GM21737 (cell line): ENCODE measurements around the gene MDN1.

Experiments
- ATAC-seq: cut with Tn5 transposase; IDR thresholded peaks from one replicate; pipeline ENCODE4 v1.9.1; 2021; ENCODE audit warnings: mild to moderate bottlenecking, moderate library complexity; ENCODE audit not compliant: unreplicated experiment

Gene MDN1

DNA sequence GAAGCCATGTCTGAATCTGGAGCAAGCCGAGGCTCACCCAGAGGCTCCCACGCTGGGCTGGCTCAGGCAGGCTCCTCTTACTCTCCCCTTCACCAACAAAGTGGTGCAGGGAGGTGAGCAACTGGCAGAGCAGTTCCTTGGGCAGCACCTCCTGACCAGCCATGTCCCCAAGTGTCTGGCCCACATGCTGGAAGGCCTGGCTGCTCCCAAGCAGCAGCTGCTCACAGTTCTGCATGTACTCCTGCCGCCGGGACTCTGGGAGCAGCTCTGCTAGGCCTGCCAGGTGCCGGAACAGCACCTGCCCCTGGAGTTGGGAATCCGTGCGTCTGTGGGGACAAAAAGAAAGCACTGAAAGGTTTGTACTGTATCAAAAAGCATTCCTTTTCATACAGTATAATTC lies 123.9 kb downstream of the MDN1 start:
- no peak for ATAC-seq

DNA sequence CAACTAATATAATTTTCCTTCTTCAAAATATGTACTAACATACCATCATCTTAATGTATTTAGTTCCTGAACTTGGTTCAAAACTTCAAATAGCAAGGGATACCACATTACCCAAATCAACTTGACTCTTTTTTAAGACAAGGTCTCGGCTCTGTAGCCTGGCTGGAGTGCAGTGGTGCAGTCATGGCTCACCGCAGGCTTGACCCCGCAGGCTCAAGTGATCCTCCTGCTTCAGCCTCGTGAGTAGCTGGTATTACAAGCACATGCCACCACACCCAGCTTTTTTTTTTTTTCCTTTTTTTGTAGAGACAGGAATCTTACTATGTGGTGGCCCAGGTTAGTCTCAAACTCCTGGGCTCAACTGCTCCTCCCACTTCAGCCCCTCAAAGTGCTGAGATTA lies 125.2 kb downstream of the MDN1 start:
- ATAC-seq: no peak

DNA sequence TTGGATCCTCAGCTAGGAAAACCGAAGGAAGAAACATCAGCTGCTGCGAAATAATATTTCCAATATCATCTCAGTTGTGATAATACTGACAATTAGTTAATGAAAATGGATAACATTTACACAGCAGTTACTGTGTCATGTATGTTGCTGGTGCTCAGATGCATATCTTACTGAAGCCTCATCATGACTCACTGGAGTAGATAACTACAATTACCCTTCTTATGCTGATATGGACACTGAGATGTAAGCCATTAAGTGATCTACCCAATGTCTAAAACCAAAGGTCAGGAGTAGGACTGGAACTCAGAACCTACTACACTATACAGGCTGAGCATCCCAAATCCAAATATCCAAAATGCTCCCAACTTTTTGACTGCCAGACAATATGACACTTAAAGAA lies 126.4 kb downstream of the MDN1 start:
- no peak for ATAC-seq

DNA sequence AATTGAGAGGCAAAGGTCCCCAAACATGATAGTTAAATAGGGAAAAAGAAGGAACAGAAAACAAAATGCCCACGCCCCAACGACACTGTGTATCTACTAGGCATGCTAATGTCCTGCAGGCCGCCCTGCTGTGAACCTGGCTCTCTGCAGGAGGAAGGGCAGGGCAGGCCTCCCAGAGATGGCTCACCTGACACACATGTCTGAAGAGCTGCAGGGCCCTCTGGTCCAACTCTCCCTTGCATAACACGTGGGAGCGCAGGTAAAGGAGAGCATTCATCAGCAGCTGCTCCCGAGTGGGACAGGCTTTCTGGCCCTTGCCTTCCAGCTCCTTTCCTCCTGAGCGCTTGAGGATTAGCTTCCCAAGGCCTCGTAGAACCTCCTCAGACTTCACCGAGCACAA lies 127.3 kb downstream of the MDN1 start:
- no peak for ATAC-seq

DNA sequence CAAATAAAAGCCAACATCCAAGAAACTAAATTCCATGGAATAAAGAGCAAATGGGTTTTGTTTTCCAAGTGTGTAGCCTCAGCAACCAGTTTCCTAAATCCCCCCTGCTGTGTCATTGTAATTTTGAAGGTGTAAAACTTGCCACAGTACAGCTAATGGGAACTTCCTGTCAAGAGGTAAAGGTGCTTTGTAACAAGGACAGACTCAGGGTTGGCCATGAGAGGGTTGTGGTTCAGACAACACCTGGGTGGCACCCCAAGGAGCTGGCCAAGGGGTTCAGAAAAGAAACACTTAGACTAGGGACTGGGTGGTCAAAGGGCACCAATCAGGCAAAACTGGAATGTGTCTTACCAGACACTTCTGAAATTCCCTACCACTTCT lies 128.7 kb downstream of the MDN1 start:
- ATAC-seq: no peak

DNA sequence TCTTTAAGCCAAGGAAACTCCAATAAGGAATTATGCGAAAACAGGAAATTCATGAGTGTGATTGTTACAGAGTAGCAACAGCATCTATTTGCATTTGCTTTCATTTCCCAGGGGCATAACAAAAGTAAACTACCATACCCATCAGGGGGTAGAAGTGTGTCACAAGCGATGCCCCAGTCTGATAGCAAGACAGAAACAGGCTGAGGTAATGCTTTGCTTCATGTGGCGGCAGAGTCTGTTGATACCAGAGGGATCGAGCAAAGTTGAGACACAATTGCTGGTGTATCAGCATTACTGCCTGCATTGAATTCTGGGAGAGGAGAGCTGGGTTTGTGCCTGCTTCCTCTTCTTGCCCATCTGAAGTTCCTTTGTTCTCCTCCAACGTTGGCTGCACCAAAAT lies 129.9 kb downstream of the MDN1 start:
- ATAC-seq: no peak

DNA sequence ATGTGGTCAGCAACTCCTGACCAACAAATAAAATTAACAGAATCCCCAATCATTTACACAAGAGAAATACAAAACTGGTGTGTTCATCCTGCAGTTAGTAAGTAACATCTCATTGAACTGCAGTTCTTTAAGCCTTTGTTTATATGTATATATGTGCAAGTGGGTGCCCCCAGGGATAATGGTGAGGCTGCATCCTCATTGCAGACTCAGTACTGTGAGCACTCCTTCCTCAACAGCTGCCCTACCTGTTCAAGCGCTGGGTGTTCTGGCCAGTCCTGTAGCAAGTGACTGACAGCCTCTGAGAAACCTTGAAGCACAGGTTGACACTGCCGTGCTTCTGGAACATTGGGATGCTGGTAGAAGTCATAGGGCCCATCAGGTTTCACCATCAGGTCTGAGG lies 131.3 kb downstream of the MDN1 start:
- no peak for ATAC-seq

DNA sequence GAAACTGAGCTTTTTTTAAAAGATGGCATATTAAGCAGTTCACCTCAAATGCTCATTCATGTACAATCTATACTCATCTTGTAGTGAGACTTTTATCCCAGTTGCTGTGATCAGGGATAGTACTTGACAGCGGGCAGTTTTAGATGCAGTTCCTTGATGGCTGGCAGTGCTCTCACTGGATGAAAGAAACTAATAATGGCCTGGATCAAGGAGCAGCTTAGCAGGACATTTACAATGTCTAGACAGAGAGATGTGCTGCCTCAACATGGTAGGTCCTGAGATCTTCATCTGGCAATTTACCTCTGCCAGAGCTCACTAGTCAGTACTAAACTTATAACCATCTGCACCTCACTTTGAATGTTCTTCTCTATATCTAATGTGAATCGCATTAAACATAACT lies 134.3 kb downstream of the MDN1 start:
- ATAC-seq: no peak

DNA sequence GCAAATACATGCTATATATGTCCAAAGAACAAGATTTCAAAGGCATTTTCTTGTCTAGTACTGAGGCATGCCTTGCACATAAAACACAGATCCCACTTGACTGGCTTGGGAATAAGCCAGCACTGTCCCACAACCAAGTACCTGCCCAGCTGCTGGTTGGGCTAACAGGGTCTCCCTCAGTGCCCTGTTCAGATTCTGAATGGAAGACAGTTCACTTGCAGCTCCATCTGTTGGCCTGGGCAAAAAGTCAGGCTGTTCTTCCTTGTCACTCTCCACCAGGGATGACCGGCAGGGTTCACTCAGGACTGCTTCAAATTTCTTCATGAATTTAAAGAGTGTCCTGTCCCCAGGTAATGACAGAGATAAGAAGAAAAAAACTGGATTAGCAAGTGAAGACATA lies 136.6 kb downstream of the MDN1 start:
- ATAC-seq: no peak

DNA sequence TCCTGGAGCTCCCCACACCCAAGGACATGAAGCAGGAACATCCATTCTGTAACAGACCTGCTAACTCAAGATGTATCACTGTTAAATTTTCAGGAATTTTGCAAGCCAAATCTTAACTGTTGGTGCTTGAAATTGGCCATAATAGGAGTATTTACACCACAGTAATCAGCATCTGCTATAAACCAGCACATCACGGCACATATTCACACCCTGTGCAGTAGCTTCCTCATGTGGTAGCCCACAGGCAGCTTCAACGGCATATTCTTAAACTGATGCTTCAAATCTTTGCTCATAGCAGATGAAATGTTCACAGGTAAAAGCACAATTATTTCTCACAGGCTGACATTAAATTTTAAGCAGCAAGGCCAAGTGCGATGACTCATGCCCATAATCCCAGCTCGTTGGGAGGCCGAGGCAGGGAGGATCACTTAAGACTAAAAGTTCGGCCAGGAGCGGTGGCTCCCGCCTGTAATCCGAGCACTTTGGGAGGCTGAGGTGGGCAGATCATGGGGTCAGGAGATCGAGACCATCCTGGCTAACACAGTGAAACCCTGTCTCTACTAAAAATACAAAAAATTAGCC lies 137.5 kb downstream of the MDN1 start:
- no peak for ATAC-seq

DNA sequence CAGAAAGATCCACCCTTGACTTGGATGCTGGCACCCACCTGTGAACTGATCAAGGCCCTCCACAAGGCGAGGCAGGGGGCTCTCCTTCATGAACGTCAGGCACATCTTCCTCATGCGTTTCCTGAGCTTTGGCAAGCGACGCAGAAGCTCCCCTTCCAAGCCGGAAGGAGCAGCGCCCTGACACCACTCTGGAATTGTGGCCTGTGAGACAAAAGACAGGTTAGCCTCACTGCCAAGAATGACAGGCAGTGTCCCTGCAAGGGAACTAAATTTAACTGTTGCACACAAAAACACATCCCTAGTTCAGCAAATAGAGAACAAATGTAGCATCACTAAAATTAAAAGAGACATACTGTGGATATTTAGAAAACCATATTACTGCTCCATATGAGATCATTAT lies 139.0 kb downstream of the MDN1 start:
- no peak for ATAC-seq

DNA sequence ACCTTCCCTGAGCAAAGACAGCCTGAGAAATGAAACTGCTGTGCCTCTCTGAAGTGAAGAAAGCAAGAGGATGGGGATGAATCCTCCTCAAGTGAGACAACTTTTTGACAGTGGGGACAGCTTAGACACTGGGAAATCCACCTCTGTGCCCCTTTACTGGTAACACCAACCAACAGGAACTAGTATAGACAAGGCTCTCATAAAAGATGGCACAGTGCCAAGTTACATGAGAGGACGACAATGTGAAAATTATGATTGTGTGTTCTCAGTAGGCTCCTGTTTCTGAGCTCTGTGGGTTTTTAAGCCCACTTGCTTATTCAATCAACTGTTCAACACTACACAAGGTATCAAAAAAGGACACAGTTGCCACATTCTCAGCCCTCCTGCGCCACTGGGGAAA lies 139.4 kb downstream of the MDN1 start:
- no peak for ATAC-seq

DNA sequence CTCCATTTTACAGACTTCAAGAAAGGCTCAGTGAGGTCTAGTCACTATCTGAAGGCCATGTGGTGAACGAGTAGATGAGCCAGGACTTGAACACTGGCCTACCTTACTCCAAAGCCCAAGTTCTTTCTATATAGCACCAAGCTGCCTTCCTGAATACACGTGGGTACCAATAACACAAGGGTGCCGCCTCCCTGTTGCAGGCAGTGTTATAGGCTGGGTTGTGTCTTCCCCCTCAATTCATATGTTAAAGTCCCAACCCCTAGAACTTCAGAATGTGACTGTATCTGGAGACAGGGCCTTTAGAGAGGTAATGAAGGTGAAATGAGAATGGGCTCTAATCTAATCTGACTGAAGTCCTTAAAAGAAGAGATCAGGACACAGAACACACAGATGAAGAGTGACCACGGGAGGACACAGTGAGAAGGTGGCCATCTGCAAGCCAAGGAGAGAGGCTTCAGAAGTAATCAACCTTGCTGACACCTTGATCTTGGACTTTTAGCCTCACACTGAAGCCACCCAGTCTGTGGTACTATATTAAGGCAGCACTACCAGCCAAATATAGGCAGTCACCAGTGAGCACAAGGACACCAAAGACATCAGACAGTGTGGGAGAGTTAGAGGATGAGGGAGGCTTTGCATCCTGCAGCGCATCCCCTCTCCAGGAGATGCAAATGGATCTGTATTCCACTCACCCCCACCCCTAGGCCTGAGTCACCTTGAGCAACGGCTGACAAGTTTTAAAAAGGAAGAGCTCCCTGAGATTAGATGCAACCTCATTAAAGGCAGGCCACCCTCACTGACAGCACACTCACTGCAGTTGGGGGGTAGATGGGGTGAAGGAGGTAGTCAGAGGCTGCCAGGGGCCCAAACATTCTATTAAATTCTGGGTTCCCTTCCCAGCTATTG lies 140.1 kb downstream of the MDN1 start:
- no peak for ATAC-seq

DNA sequence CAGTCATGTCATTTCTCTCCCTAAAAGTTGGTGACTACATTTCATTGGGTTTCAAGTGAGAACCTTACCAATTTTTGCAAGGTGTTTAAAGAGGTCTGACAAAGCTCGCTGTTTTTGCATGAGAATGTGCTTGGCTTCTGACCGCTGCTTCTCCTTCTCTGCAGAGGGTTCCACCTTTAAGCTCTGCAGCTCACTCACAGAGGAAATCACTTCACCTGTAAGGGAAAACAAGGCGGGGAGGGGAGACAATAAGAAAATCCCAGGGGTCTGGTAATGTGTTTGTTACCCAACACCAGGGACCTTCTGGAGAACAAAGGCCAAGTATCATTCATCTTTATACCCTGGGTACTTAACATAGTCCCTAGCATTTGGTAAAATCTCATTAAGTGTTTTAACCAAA lies 141.1 kb downstream of the MDN1 start:
- ATAC-seq: no peak

DNA sequence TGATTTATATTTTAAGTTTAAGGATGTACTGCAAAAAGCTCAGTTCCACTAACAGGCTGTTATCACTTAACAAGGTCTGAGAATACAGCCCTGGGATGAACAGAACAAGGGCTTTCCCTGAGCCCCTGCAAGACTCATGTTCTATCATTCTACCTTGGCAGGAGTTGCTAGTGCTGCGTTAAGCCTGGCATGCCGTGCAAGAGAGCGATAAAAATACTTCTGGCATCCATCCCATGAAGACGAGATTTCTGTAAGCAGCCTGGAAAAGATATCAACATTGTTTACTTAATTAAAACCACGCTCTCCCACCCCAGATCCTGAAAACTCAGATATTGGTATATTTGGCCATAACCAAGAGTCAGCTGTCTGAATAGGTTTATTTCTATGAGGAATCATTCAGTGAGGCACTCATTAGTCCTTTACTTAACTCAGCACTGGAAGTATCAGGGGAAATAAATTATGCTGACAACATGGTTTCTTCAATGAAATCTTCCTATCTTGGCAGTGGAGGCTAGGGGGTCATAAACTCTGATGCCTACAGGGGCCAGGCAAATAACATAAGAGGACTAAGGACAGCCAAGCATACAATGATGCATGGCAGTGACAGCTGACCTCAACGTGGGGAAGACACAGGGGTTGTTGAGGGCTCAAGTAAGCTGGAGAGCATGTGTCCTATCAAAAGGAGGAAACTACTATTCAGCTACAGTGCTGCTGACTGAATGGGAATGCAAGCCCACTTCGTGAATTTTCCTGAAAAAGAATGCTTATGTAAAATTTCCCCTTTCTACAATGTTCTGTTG lies 143.4 kb downstream of the MDN1 start:
- ATAC-seq: no peak

DNA sequence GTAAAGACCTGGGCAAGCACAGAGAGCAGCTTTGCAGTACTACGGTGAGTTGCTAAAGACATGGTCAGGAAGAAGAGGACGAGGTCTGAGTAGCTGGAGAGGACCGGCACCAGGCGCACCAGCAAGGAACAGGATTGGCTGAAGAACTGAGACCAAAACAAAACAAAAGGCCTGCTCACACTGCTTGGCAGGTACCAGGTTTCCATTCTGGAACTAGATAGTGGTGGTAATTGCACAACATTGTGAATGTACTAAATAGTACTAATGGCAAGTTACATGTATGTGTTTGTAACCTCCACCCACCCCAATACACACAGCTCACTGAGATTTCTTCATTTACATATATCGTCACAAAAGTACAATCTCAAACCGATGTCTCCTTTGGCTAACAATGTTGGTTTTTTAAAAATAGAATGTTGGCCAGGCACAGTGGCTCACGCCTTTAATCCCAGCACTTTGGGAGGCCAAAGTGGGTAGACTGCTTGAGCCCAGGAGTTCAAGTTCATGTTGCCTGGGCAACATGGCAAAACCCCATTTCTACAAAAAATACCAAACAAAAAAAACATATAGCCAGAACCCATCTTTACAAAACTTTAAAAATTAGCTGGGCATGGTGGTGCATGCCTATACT lies 148.5 kb downstream of the MDN1 start:
- no peak for ATAC-seq

DNA sequence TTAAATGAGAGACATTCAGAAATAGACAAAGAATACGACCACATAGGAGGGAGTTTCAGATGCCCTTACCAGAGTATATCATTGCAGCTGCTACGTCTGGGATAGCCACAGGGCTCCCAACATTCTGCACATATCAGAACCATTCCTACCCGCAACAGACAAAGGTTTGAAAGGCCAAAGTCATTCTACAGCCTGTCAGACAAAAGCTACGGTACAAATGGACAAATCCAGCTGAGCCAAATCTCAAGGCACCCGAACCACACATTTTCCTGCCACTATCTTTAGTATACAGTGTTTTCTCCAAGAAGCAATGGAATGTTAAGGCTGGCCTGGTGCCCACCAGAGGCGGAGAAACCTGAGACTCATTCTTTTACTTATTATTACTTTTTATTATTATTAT lies 150.6 kb downstream of the MDN1 start:
- ATAC-seq: no peak

DNA sequence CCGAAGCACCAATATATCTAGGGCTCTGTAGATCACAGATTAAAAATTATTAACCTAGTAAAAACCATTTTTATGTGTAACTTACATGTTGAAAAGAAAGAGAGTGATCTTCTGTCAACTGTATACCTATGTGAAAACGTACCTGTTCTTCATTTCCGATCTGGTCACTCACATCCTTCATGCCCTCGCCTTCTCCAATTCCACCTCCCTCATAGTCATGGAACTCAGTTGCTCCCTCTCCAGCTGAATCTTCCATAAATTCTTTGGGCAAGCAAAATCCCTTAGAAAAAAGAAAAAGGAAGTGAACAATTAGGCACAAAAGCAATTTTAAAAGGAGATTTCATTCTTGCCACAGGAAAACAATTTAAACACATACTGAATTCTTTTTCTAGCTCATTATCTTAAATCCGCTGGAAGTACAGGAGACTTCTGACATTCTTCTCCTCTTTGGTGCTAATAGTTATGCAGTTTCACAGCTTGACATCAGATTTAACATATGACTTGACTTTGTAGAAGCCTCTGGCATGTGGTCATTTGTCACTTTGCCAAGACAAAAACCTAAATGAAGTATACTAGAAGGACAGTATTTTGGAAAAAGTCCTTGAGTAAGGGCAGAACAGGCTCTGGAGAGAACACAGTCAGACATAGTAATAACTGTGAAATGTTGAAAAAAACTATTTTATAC lies 151.6 kb downstream of the MDN1 start:
- no peak for ATAC-seq

DNA sequence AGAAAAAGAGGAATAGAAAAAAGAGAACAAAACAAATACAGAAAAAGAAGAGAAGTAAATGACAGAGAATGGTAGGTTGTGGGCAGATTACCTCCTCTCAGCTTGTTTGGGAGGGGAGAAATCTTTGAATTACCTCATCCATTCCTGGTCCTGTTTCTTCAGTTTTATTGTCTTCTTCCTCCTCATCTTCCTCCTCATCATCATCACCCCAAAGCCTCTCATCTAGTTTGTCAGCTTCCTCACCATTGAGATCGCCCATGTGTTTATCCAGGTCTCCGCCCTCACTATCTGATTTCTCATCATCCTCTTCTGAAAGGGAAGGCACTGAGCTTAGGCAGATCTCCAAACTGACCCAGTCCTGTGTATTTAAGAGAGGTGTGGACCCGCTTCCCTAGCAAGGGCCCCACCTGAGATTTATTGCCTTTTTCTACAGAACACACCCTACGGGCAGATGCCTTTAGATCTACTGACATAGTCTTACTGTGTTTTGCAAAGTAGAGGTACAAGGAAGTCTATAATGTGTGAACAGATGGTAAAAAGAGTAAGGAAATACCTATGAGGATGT lies 156.9 kb downstream of the MDN1 start:
- ATAC-seq: no peak

DNA sequence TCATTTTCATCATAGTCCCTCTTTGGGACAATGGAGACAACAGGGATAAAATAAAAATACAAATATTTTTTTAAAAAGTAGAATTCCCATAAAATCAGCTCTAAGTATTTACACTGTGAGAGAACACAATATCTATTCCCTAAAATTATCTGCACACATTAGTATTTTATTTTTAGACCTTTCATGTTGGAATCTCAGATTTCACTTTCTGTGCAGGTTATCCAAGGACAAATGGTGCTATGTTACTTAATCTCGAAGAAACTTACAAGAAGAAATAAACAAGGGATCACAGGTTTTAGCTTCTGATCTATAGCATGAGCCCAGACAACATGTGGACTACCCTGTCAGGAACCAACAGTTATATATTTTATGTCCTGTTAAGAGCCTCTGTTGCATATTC lies 158.0 kb downstream of the MDN1 start:
- no peak for ATAC-seq

DNA sequence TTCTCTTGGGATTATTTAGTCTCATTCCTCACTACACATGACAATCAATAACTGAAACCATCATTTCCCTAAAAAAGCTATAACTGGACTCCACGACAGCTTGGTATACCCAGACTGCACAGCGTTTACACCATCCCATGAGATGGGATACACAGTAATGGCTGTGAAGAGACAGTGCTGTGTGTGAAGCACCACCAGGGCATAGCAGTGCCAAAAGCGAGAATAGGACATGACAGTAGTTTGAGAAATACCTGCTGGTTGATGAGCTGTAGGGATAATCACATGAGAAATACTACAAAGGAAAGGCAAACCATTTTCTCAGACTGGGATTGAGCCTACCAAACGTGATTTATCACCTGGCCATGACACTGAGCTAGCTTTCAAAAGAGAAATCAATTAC lies 158.6 kb downstream of the MDN1 start:
- no peak for ATAC-seq
